GM23338 (cell line): ENCODE results near the gene PRTN3. TPM values are rescaled to one million over a fixed set of nuclear protein-coding genes. Genes with fewer than 3 reads are reported as not detected.

Experiments used
- ATAC-seq: fragments of 200-7000 bp; cut with Tn5 transposase; 3 replicates; pipeline ENCODE4 v1.9.1; 2020
- DNase-seq: peaks from one replicate; pipeline ENCODE4 v3.0.0-alpha.2; 2015; ENCODE audit warnings: low spot score
- H2AFZ ChIP-seq: fragments of 200-600 bp; sonication (generic); 2 replicates; pipeline ENCODE4 v1.8.0; 2016; ENCODE audit warnings: antibody characterized with exemption, mild to moderate bottlenecking, moderate library complexity
- H3F3A ChIP-seq: fragments of 200-600 bp; sonication (generic); replicated peaks from 2 replicates; pipeline ENCODE4 v1.8.0; 2017; ENCODE audit warnings: antibody characterized with exemption, mixed run types, low read depth
- H3K27ac ChIP-seq: fragments of 200-600 bp; sonication (generic); 2 replicates; pipeline ENCODE4 v1.6.1; 2016; ENCODE audit warnings: low read depth
- H3K27me3 ChIP-seq: fragments of 200-600 bp; sonication (generic); 2 replicates; pipeline ENCODE4 v1.8.0; 2016; ENCODE audit warnings: mild to moderate bottlenecking, mixed run types, moderate library complexity; ENCODE audit not compliant: insufficient read depth
- H3K36me3 ChIP-seq: fragments of 200-600 bp; sonication (generic); 2 replicates; pipeline ENCODE4 v1.8.0; 2016; ENCODE audit warnings: mild to moderate bottlenecking; ENCODE audit not compliant: insufficient read depth
- H3K4me1 ChIP-seq: fragments of 200-600 bp; sonication (generic); 2 replicates; pipeline ENCODE4 v1.8.0; 2016; ENCODE audit warnings: mild to moderate bottlenecking, moderate library complexity; ENCODE audit not compliant: insufficient read depth
- H3K4me2 ChIP-seq: fragments of 200-600 bp; sonication (generic); 2 replicates; pipeline ENCODE4 v1.7.1; 2017; ENCODE audit warnings: mixed run types
- H3K4me3 ChIP-seq: fragments of 200-600 bp; sonication (generic); 2 replicates; pipeline ENCODE4 v1.6.1; 2016; ENCODE audit warnings: mixed run types
- H3K79me2 ChIP-seq: fragments of 200-600 bp; sonication (generic); replicated peaks from 2 replicates; pipeline ENCODE4 v1.8.0; 2017; ENCODE audit warnings: mild to moderate bottlenecking; ENCODE audit not compliant: insufficient read depth
- H3K9me2 ChIP-seq: fragments of 200-600 bp; sonication (generic); 2 replicates; pipeline ENCODE4 v1.8.0; 2017; ENCODE audit not compliant: insufficient read depth
- H4K20me1 ChIP-seq: fragments of 200-600 bp; sonication (generic); replicated peaks from 2 replicates; pipeline ENCODE4 v1.8.0; 2017; ENCODE audit warnings: mild to moderate bottlenecking; ENCODE audit not compliant: insufficient read depth
- H3K27ac Mint-ChIP-seq: 2 replicates; pipeline ENCODE4 v1.8.0; 2020; ENCODE audit warnings: inconsistent platforms, mild to moderate bottlenecking, moderate library complexity, mixed read lengths
- H3K27me3 Mint-ChIP-seq: 3 replicates; pipeline ENCODE4 v1.8.0; 2022; ENCODE audit warnings: low read depth, mild to moderate bottlenecking, moderate library complexity, mixed read lengths, inconsistent platforms; ENCODE audit not compliant: insufficient read depth, poor library complexity
- H3K36me3 Mint-ChIP-seq: 3 replicates; pipeline ENCODE4 v1.8.0; 2021; ENCODE audit warnings: low read depth, mild to moderate bottlenecking, inconsistent platforms, moderate library complexity, mixed read lengths
- H3K4me1 Mint-ChIP-seq: 3 replicates; pipeline ENCODE4 v1.8.0; 2020; ENCODE audit warnings: mild to moderate bottlenecking, inconsistent platforms, mixed read lengths
- H3K4me3 Mint-ChIP-seq: 3 replicates; pipeline ENCODE4 v1.8.0; 2021; ENCODE audit warnings: moderate library complexity, mild to moderate bottlenecking, inconsistent platforms, mixed read lengths
- H3K9me3 Mint-ChIP-seq: 3 replicates; pipeline ENCODE4 v1.8.0; 2020; ENCODE audit warnings: moderate library complexity, mild to moderate bottlenecking, inconsistent platforms, mixed read lengths
- CREB1 ChIP-seq: fragments of 250-450 bp; sonication (Bioruptor Pico); IDR thresholded peaks from 2 replicates; pipeline ENCODE4 v1.5.0; 2020; ENCODE audit warnings: low read depth, mild to moderate bottlenecking, moderate library complexity
- EZH2 ChIP-seq: fragments of 200-600 bp; sonication (generic); IDR thresholded peaks from one replicate; pipeline ENCODE4 v1.8.0; 2017; ENCODE audit warnings: antibody characterized with exemption, mild to moderate bottlenecking, low read depth; ENCODE audit not compliant: unreplicated experiment
- JUNB ChIP-seq: IDR thresholded peaks from one replicate; pipeline ENCODE4 v1.6.1; 2016; ENCODE audit warnings: antibody characterized with exemption; ENCODE audit not compliant: unreplicated experiment
- NANOG ChIP-seq: IDR thresholded peaks from 2 replicates; pipeline ENCODE4 v1.6.1; 2016; ENCODE audit warnings: antibody characterized with exemption, borderline replicate concordance
- POLR2AphosphoS5 ChIP-seq: IDR thresholded peaks from 2 replicates; pipeline ENCODE4 v1.6.1; 2016; ENCODE audit warnings: antibody characterized with exemption, low read depth
- ZNF114 ChIP-seq: fragments of 250-450 bp; sonication (Bioruptor Pico); IDR thresholded peaks from 2 replicates; pipeline ENCODE4 v1.5.0; 2020; ENCODE audit warnings: mild to moderate bottlenecking, moderate library complexity
- ZNF331 ChIP-seq: fragments of 250-450 bp; sonication (Bioruptor Pico); IDR thresholded peaks from 2 replicates; pipeline ENCODE4 v1.5.0; 2020; ENCODE audit warnings: low read depth, mild to moderate bottlenecking, moderate library complexity
- ZNF462 ChIP-seq: fragments of 250-450 bp; sonication (Bioruptor Pico); IDR thresholded peaks from 2 replicates; pipeline ENCODE4 v1.5.0; 2020; ENCODE audit warnings: mild to moderate bottlenecking, moderate library complexity
- polyA plus RNA-seq: library from polyadenylated mRNA; unstranded; fragments of >200 nt; fragmentation: Nextera tagmentation; extraction: Ambion mirVana; gene quantifications from 2 replicates; pipeline ENCODE4 v1.2.1, GENCODE V29; 2016
- total RNA-seq: library from RNA; depleted of rRNA; stranded (reverse); fragments of >200 nt; shearing (Covaris generic); gene quantifications from 2 replicates; pipeline ENCODE4 v1.2.3, GENCODE V29; 2014

Gene PRTN3
- total and polyA plus RNA-seq, 2 experiments from 2014 or later: 0.21 to 0.68 TPM

- Histone ChIP-seq H3K27ac (no peak overlapping the region), H3K36me3 (no peaks in the 10 kb centered on the region), H3K4me2 (no peak overlapping the region), H3F3A (peaks cover 22% of the 10 kb centered on the region), H3K9me2 (no peaks in the 10 kb centered on the region), H3K79me2 (no peaks in the 10 kb centered on the region), H3K4me3 (no peak overlapping the region), H4K20me1 (peaks cover 9% of the 10 kb centered on the region; the same call in 1 of the 2 replicates), H3K27me3 (no peaks in the 10 kb centered on the region), H2AFZ (no peak overlapping the region), H3K4me1 (no peaks in the 10 kb centered on the region)
- H3K4me1 Mint-ChIP-seq: peaks cover 5% of the 10 kb centered on the region
- TF ChIP-seq POLR2AphosphoS5 (no peak), ZNF462 (CRISPR knock-in tag) (no peak), CREB1 (no peak), ZNF114 (CRISPR knock-in tag) (no peak), ZNF331 (CRISPR knock-in tag) (no peak), JUNB (no peak), NANOG (no peak), EZH2 (no peak)
- no peak overlapping the region for H3K4me3 Mint-ChIP-seq
- H3K9me3 Mint-ChIP-seq: peaks cover 11% of the 10 kb centered on the region
- ATAC-seq: no peak
- H3K27ac Mint-ChIP-seq: no peak overlapping the region
- no peak for DNase-seq
- peaks cover 42% of the 10 kb centered on the region for H3K36me3 Mint-ChIP-seq
- peaks cover 28% of the 10 kb centered on the region for H3K27me3 Mint-ChIP-seq
These were observed 28.7 kb downstream of the PRTN3 start for GRCh38 chr19:869245-870177.
